Measurements from ENCODE around the gene DNAAF1. TPM values are rescaled to one million over a fixed set of nuclear protein-coding genes. Genes with fewer than 3 reads are reported as not detected.
"Not testable (repeated sequence)": the region's sequence is repeated elsewhere in the genome, so short reads cannot be mapped to it uniquely, and the experiment has no call there.

Gene DNAAF1
- polyA plus RNA-seq, 1 donor: 7.1 TPM

DNA sequence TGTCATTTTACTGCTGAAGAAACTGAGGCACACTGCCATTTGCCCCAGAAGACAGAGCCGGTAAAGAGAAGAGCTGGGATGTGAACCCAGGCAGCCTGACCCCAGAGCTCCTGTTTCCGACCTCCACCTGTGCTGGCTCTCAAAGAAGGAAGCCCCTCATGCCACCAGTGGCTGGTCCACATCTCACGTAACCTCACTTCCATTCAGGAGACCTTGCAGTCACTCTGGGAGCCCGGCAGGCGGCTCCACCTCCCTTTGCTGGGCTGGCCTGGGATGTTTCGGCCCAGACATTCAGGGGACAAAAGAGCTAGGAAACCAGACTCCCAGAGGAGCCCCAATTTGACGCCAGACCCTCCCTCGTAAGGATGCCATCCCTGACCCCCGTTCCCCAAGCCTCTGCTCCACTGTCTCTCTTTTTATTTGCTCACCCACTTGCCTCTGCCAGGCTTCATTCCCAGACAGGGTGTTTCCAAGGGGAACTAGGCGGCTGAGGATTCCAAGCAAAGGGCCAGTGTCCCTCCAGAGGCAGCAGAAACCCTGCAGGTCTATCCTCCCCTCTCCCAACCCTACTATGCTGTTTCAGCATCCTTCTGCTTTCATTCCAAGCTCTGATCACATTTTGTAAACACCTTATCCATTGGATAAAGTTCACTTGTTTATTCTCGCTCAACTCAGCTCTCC is 38.9 kb downstream of the DNAAF1 start:
- DNase-seq: no peak

DNA sequence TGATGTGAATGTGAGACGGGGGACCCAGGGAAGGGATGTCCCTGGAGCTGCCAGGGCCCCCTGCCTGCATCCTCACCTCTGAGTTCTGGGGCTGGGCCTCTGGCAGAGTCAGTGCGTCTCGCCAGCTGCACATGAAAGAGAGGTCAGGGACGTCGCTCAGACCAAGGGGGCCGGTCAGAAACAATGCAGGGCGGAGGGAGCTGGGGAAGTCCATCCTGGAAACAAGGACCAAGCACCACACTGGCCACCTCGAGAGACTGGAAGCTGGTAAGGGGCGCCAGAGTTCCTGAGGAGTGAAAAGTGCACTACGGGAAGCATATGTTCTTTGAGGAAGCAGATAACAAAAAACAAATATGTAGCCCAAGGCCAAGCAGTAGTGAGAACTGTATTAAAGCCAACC is 39.7 kb downstream of the DNAAF1 start:
- DNase-seq: no peak

DNA sequence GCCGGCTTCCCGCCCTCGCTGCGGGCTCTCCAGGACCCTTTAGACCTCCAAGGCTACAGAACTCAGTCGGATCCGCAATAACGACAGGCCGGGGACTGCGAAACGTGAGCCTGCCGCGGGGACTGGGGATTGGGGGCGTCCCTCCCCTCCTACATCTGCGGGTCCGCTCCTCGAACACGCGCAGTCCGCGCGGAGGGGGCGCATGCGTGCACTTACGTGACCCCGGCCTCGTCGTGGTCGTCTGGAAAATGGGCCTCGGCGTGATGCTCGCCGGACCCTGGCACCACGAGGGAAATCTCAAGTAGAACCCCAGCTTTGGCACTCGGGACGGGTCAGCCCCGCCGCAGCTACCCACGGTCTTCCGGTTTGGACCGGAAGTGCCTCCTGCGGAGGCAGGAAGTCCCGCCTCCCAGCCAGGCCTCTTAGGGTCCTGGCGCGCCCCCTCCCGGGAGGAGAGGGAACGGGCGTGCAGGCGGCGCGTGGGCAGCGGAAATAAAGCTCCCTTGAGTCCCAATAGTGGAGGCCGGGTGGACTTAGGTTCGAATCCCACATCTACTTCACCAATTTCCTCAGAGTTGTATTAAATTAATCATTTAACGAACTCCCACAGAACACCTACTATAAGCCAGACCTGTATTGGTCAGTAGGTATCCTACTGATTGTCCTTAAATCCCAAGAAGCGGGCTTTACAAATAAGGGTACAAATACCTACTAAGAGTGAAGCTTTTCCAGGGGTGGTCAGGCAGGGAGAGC is 41.8 kb downstream of the DNAAF1 start, which contains the start of gene TAF1C:
TSS of gene TAF1C (minus strand) at position 373 of the 753 bp plus-strand sequence. CDS start 2,069 bp downstream, outside the sequence.
- DNase-seq: peak; percentile 93

DNA sequence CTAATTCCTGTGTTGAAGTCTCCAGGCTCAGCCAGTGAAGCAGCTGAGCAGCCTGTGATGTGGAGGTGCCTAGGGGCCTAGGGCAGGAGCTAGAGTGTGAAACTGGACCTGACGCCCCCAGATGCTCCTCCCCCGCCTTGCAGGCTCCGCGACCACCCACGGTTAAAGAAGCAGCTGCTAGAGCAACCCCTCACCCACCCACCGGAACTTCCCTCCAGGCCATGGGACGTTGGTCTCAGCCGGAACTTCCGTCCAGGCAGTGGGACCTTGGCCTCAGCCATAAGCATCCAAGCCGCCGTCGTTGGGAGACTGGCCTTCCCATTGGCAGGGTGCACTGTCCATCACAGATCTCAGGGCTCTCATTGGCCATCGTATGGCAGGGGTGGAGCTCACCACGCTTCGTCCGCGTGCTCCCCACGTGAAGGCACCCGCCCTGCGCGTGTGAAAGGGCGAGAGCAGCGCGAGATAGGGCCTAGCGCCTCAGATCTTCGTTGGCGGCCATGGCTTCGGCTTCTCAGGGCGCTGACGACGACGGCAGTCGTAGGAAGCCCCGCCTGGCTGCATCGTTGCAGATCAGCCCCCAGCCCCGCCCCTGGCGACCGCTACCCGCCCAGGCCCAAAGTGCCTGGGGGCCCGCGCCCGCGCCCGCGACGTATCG is 45.8 kb downstream of the DNAAF1 start, which contains the start of gene ADAD2:
TSS of gene ADAD2 (plus strand) at position 427 of the 658 bp plus-strand sequence. CDS start at position 501, 74 bp downstream.
- DNase-seq: no peak

DNA sequence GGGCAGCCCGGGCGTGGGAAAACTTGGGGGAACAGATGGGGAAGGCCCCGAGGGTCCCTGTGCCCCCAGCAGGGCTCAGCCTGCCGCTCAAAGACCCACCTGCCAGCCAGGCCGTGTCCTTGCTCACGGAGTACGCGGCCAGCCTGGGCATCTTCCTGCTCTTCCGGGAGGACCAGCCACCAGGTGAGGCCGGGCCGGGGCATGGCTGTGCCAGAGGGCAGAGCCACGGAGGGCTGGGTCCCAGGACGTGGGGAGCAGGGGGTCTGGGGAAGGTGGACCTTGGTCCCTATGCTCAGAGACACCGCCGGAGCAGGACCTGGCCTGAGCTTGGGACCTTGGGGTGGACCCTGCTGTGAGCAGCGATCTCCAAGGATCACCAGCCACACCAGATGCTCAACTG is 46.4 kb downstream of the DNAAF1 start:
- no peak for DNase-seq

DNA sequence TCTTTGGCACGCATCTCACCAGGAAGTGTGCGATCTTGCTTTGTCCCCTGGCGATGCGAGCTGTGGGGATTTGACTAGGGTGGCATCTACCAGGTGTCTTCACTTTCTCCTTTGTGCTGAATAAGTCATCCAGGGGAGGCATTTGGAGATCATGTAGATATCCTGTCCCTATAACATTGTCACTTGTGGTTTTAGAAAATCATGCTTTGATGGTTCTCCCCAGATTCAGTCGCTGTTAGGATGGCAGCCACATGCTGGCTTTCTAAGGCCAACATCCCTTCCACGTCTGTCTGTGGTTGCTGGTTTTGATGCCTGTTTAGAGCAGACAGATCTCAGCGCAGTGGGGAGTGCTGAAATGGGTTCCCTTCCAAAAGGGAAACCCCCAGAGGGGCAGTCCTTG is 48.4 kb downstream of the DNAAF1 start:
- DNase-seq: no peak

DNA sequence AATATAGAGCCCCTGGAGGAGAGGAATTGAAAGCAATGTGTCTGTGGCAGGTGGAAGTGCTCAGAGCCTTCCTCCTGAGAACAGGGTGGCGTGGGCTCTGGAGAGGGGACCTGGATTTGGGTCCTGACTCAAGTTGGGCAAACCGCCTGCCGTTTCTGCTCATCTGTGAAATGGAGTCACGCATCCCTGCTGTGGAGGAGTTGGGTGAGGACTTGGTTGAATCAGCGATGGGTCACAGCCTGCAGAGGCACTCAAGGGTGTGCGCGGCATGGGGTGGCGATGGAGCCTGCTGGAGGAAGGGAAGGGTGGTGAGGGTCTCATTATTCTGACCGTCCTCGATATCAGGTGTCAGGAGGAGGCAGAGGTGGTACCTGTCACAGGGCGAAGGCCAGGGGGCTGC is 48.9 kb downstream of the DNAAF1 start:
- DNase-seq: no peak

DNA sequence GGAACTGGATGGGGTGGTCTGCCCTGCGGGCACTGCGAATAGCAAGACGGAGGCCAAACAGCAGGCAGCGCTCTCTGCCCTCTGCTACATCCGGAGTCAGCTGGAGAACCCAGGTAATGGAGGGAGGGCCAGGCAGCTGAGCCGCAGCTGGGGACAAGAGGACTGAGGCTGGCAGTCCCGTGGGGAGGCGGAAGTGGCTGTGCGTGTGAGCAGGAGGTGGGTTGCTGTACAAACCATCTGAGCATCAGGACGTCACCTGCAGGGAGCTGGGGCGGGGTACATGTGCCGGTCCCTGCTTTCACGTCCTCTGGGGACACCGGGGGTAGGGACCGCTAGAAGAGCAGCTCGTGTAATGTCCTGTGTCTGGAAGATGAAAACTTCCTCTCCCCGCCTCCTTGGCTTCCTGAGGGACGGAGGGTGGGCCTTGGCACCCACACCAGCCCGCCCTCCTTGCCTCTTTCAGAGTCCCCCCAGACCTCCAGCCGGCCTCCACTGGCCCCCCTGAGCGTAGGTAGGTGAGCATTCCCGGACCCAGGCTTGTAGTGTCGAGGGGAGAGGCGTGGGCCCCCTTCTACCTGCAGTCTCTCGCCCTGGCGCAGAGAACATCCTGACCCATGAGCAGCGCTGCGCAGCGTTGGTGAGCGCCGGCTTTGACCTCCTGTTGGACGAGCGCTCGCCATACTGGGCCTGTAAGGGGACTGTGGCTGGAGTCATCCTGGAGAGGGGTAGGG is 49.5 kb downstream of the DNAAF1 start:
- DNase-seq: no peak

DNA sequence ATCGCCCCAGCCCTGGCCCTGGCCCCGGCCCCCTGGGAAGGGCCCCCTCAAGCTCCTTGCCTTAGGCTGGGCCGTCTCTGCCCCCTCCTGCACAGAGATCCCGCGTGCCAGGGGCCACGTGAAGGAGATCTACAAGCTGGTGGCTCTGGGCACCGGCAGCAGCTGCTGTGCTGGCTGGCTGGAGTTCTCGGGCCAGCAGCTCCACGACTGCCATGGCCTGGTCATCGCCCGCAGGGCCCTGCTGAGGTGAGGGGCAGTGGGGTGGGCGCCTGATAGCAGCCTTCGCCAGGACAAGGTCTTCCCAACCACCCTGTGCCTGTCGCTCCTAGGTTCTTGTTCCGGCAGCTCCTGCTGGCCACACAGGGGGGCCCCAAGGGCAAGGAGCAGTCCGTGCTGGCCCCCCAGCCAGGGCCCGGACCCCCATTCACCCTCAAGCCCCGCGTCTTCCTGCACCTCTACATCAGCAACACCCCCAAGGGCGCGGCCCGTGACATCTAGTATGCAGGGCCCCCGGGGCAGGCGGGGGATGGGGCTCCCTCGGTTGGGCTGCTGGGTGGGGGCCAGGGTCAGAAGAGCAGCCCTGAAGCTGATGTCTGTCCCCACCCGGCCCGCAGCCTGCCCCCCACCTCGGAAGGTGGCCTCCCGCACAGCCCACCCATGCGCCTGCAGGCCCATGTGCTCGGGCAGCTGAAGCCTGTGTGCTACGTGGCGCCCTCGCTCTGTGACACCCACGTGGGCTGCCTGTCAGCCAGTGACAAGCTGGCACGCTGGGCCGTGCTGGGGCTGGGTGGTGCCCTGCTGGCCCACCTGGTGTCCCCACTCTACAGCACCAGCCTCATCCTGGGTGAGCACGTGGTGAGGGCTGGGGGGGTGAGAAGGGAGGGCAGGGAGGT is 50.3 kb downstream of the DNAAF1 start:
- no peak for DNase-seq

DNA sequence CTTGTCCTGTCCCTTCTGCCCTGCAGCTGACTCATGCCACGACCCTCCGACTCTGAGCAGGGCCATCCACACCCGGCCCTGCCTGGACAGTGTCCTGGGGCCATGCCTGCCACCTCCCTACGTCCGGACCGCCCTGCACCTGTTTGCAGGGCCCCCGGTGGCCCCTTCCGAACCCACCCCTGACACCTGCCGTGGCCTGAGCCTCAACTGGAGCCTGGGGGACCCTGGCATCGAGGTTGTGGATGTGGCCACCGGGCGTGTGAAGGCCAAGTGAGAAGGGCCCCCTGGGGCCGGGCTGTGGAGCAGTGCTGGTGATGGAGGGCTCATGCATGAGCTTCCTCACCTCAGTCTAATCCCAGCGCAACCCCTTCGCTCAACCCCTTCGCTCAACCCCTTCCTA is 51.0 kb downstream of the DNAAF1 start:
- no peak for DNase-seq

DNA sequence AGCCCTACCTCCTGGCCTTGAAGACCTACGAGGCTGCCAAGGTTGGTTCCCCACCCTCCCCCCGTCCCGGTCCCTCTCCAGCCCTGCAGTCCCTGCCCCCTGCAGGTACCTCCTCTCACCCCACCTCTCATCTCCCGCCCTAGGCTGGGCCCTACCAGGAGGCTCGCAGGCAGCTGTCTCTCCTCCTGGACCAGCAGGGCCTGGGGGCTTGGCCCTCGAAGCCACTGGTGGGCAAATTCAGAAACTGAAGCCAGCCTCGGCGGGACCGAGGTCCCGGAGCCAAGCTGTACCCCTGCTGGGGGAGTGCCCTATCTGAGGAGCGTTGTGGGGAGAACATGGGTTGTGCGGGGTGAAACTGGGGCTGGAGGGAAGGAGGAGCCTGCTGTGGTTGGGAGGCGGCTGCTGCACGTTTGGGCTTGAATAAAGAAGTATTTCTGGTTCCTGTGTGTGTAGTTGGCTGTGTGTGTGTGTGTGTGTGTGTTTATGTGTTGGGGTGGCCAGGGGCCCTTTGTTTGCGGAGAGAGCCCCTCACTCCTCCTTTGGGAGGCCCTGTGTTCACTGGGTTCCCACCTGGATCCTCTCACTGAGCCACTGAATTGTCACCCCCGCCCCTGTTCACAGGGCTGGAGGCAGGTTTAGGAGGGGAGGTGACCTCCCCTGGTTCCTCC is 51.8 kb downstream of the DNAAF1 start:
- DNase-seq: no peak

DNA sequence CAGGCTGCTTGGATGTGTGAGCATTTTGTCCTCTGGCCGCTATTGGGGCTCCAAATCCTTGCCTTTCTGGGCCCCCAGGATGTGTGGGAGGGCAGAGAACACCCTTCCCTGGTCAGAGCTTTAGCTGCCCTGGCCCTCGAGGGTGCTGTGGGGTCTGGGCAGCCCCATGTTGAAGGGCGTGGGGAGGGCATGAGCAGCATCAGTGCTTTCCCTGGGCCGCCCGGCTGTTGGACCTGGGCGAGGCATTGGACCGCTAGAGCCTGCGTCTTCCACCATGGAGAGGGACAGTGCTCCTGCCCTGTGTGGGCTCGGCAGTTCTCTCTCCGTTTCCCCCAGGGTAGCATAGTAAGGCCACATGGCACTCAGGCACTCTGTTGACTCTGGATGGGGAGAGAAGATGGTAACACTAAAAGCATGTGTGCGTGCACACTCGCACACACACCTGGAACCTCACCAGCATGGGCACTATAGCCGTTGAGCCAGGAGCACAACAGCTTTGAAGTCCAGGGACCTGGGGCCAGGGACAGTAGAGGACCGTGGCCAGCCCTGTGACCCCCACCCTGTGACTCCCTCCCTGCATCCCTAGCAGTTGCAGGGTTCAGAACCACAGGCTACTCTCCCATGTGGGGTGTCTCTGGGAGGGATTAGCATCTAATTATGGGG is 52.5 kb downstream of the DNAAF1 start:
- DNase-seq: no peak

DNA sequence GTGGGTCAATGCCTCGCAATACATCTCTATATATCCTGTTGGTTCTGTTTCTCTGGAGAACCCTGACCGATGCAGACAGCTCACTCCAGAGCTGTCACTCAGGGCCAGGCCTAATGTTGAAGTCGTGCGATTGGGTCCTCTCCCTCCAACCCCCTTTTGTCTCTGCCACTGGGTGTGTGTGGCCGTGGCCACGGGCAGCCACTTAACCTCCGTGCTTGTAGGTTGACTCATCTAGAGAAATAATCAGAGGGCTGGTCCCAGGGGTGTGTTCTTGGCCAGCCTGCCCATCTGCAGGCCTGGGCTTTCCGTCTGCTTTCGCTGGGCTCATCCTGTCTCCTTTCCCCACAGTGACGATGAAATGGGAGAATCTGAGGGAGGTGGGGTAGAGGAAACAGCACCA is 53.3 kb downstream of the DNAAF1 start:
- no peak for DNase-seq

DNA sequence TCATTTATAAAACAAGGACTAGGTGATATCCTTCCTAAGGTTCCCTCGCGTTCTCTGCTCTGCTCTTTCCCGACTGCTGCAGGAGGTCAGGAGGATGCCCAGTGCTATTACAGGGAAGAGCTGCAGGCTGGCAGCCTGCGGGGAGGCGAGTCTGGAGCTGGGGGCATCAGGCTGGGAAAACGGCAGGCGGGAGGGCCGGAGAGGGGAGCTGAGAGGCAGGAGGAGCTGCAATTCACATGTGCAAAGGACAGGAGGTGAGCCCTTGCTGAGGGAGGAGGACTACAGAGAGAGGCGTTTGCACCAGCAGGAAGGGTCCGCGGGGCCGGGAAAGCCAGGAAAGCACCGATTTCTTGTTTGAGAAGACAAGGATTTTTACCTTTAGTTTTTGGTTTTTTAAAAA is 54.0 kb downstream of the DNAAF1 start:
- DNase-seq: no peak

DNA sequence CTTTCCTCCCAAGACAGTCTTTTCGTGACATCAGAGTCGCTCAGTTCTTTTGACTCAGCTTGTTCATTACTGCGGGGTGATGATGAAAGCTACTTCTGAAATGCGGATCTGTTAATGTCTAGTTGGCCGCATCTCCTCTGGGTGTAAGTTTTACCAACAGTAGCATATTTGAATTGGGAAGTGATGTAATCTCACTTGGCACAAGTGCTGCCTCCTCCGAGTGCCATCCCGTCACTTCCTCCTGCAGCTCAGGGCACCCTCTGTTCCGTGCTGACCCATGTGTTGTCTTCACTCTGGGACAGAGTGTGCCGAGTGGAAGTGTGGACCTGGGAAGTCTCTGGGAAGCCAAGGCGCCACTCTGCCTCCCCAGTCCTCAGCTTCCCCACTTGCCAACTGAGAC is 54.8 kb downstream of the DNAAF1 start:
- DNase-seq: no peak

DNA sequence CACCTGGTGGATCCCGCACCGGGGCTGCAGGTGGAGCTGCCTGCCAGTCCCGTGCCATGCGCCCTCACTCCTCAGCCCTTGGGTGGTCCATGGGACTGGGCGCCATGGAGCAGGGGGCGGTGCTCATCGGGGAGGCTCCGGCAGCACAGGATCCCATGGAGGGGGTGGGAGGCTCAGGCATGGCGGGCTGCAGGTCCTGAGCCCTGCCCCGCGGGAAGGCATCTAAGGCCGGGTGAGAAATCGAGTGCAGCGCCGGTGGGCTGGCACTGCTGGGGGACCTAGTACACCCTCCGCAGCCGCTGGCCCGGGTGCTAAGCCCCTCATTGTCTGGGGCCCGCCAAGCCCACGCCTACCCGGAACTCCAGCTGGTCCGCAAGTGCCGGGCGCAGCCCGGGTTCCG is 59.4 kb downstream of the DNAAF1 start:
- DNase-seq: not testable (repeated sequence)

DNA sequence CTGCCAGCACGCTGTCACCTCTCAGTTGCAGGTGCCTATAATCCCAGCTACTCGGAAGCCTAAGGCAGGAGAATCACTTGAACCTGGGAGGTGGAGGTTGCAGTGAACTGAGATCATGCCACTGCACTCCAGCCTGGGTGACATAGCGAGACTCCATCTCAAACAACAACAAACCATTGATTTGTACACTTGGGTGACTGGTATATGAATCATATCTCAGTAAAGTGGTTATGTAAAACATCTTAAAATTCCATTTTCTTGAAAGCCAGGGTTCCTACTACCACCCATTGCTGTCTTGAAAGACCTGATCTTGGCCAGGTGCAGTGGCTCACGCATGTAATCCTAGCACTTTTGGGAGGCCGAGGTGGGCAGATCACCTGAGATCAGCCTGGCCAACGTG is 60.0 kb downstream of the DNAAF1 start:
- DNase-seq: not testable (repeated sequence)

DNA sequence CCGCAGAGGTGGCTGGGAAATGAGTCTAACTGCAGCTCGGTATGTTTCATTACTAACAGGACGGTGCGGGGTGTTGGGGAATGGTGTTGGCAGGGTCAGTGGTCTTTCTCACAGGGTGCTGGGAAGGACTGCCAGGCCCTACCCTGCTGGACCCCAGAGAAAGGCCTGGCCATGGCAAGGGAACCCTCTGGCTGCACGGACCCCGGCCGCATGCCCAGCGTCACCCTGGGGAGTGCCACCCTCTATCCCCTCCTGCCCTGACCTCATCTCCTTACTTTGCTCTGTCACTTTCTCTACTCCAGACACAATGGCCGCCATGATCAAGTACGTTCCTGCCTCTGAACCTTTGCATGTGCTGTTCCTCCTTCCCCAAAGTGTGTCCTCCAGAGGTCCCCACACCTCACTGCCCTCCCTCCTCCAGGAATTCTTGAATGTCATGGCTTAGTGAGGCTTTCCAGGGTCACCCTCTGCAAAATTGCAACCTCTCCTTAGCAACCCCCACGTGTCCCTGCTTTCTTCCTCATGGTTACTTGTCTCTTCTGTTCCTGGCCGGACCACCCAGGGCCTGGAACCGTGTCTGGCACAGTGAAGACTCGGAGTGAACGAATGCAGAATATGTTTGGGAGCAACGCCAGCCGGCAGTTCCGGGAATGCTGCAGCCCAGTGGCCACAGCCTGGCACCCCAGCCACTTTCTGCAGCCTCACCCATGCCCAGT is 61.0 kb downstream of the DNAAF1 start:
- no peak for DNase-seq

DNA sequence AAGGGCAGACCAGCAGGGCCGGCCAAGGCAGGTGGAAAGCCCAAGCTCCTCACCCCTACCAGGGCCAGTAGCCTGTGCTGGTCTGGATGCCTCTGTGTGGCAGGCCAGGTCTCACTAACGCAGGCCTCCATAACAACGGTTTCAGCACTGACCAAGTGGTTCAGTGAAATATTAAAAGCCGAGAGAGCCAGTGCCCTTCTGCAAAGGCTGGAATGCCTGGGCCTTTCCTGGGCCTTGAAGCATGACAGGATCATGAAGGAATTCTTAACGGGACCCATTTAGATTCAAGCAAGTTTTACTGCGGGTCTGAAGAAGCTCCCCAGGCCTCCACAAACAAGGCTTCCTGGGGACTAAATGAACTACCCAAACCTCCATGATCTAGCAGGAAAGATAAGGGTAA is 62.1 kb downstream of the DNAAF1 start:
- peak; percentile 32 for DNase-seq
